Neural cell (in vitro differentiated cells): ENCODE measurements around the gene MAGI1. TPM values are rescaled to one million over a fixed set of nuclear protein-coding genes. Genes with fewer than 3 reads are reported as not detected.
"Not testable (repeated sequence)": the region's sequence is repeated elsewhere in the genome, so short reads cannot be mapped to it uniquely, and the experiment has no call there.

Experiments
- H2AFZ ChIP-seq: fragments of 200-600, 300-800 bp; sonication (generic), shearing (Covaris generic); 2 replicates; pipeline ENCODE4 v1.6.0; 2014; ENCODE audit warnings: low read depth, mild to moderate bottlenecking, antibody characterized with exemption, low read length, moderate library complexity
- H3F3A ChIP-seq: fragments of 200-600 bp; shearing (Covaris generic); 2 replicates; pipeline ENCODE4 v1.6.1; 2016; ENCODE audit warnings: mild to moderate bottlenecking, moderate library complexity, mixed read lengths, antibody characterized with exemption, low read length; ENCODE audit not compliant: insufficient read depth, poor library complexity, severe bottlenecking
- H3K27ac ChIP-seq: fragments of 200-600, 300-800 bp; sonication (generic), shearing (Covaris generic); 2 replicates; pipeline ENCODE4 v1.5.1; 2014; ENCODE audit warnings: mild to moderate bottlenecking, low read length, moderate library complexity
- H3K27me3 ChIP-seq: fragments of 300-800, 200-600 bp; sonication (generic), shearing (Covaris generic); 2 replicates; pipeline ENCODE4 v1.6.0; 2014; ENCODE audit warnings: mild to moderate bottlenecking, low read depth, low read length, moderate library complexity; ENCODE audit not compliant: insufficient read depth
- H3K36me3 ChIP-seq: fragments of 300-800, 200-600 bp; sonication (generic), shearing (Covaris generic); 2 replicates; pipeline ENCODE4 v1.5.1; 2014; ENCODE audit warnings: mild to moderate bottlenecking, antibody characterized with exemption, low read length, moderate library complexity; ENCODE audit not compliant: insufficient read depth
- H3K4me2 ChIP-seq: fragments of 300-800, 200-600 bp; sonication (generic), shearing (Covaris generic); 2 replicates; pipeline ENCODE4 v1.6.0; 2014; ENCODE audit warnings: mild to moderate bottlenecking, low read length
- H3K4me3 ChIP-seq: fragments of 300-800, 200-600 bp; sonication (generic), shearing (Covaris generic); 2 replicates; pipeline ENCODE4 v1.5.1; 2014; ENCODE audit warnings: mild to moderate bottlenecking, low read length, moderate library complexity
- H3K79me2 ChIP-seq: fragments of 200-600 bp; shearing (Covaris generic); replicated peaks from 2 replicates; pipeline ENCODE4 v1.6.0; 2014; ENCODE audit warnings: mild to moderate bottlenecking, low read length, moderate library complexity; ENCODE audit not compliant: insufficient read depth
- H3K9ac ChIP-seq: fragments of 300-800, 200-600 bp; sonication (generic), shearing (Covaris generic); 2 replicates; pipeline ENCODE4 v1.6.1; 2016; ENCODE audit warnings: mild to moderate bottlenecking, low read length, mixed read lengths
- H3K9me2 ChIP-seq: fragments of 200-600 bp; shearing (Covaris generic); 2 replicates; pipeline ENCODE4 v1.6.1; 2016; ENCODE audit warnings: mild to moderate bottlenecking, low read length, mixed read lengths; ENCODE audit not compliant: insufficient read depth
- H3K9me3 ChIP-seq: fragments of 200-600, 300-800 bp; sonication (generic), shearing (Covaris generic); 2 replicates; pipeline ENCODE4 v1.6.1; 2016; ENCODE audit warnings: mild to moderate bottlenecking, mixed run types, low read length, moderate library complexity, mixed read lengths
- H4K20me1 ChIP-seq: fragments of 200-600 bp; shearing (Covaris generic); 2 replicates; pipeline ENCODE4 v1.6.1; 2016; ENCODE audit warnings: mild to moderate bottlenecking, mixed run types; ENCODE audit not compliant: insufficient read depth
- EP300 ChIP-seq: fragments of 450-650 bp; conservative IDR thresholded peaks from 2 replicates; pipeline ENCODE4 v1.6.1; 2014; ENCODE audit warnings: antibody characterized with exemption, mild to moderate bottlenecking, moderate library complexity; ENCODE audit not compliant: poor library complexity, severe bottlenecking
- EZH2 ChIP-seq: fragments of 200-600, 300-800 bp; shearing (Covaris generic), sonication (generic); IDR thresholded peaks from 2 replicates; pipeline ENCODE4 v1.6.1; 2014; ENCODE audit warnings: antibody characterized with exemption, low read length, borderline replicate concordance, mild to moderate bottlenecking; ENCODE audit not compliant: insufficient read depth, poor library complexity, severe bottlenecking
- MXI1 ChIP-seq: fragments of 450-650 bp; conservative IDR thresholded peaks from 2 replicates; pipeline ENCODE4 v1.6.1; 2014; ENCODE audit warnings: antibody characterized with exemption, mild to moderate bottlenecking; ENCODE audit not compliant: poor library complexity, severe bottlenecking
- POLR2AphosphoS5 ChIP-seq: IDR thresholded peaks from 2 replicates; pipeline ENCODE4 v1.6.1; 2012
- RAD21 ChIP-seq: fragments of 450-650 bp; conservative IDR thresholded peaks from 2 replicates; pipeline ENCODE4 v1.6.1; 2014; ENCODE audit warnings: antibody characterized with exemption, mild to moderate bottlenecking, moderate library complexity
- SMC3 ChIP-seq: fragments of 450-650 bp; conservative IDR thresholded peaks from 2 replicates; pipeline ENCODE4 v1.6.1; 2014; ENCODE audit warnings: antibody characterized with exemption, mild to moderate bottlenecking, moderate library complexity; ENCODE audit not compliant: poor library complexity
- TAF1 ChIP-seq: IDR thresholded peaks from 2 replicates; pipeline ENCODE4 v1.6.1; 2012; ENCODE audit warnings: low read depth
- polyA plus RNA-seq: library from polyadenylated mRNA; depleted of rRNA; stranded (reverse); fragments of >200 nt; gene quantifications from 2 replicates; pipeline ENCODE4 v1.2.3, GENCODE V29; 2014
- TF ChIP-seq, protein P1 (sequence below): fragments of 450-650 bp; IDR thresholded peaks from 2 replicates; pipeline ENCODE4 v1.5.1; 2014; ENCODE audit warnings: antibody characterized with exemption, mild to moderate bottlenecking, moderate library complexity; ENCODE audit not compliant: poor library complexity, severe bottlenecking
- TF ChIP-seq, protein P2 (sequence below): IDR thresholded peaks from 2 replicates; pipeline ENCODE4 v1.6.1; 2012; ENCODE audit warnings: borderline replicate concordance

The MAGI1 gene
- polyA plus RNA-seq, 1 donor from 2014 or later: 44.7 TPM

DNA sequence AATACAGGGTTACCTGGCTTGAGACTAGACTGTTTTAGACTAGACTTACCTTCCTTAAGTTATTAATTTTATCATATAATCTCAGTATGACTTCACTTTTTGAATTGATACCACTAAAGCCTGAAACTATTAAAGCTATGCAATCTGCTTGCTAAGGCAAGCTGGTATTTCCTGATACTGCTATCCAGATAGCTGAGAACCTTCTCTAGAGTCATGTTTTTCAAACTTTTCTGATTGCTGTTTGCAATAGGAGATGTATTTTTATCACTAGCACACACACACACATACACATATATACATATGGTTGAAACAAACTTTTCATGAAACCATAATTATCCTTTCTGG lies 9.3 kb upstream of the MAGI1 start:
- H2AFZ ChIP-seq: no peak overlapping the region

DNA sequence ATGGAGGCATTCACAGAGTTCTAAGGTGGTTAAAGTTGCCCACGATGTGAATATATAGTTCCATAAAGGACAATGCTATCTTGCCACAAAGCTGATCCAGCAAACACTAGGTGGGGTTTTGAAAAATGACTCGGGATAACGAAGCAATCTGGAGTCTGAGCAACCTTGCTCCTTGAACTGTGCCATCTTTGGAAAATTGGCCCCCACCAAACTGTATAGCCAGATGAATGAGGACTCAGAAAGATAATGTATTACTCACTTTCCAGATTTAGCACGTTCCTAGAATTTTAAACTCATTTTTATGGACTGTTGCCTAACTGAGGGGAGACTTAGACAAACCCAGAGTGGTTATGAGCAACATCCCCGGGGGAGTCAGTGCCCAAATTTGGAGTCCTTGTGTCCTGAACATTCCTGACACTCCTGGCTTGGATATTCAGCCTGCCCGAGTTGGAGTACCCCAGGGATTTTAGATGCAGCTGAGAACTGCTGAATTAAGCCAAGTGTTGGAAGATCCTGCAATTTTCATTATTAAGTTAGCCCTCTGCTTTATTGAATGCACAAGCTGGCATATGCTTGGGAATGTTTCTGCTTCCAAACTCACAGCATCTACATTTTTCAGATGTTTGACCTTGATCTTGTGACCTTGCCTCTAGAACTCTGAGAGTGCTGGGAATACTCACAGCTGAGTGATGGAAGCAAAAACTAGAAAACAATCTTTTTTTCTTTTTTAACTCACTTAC lies 8.8 kb upstream of the MAGI1 start:
- Histone ChIP-seq H2AFZ (no peak overlapping the region), H3K79me2 (no peaks in the 10 kb centered on the region), H3K27me3 (no peaks in the 10 kb centered on the region), H3K27ac (no peak overlapping the region), H3K9me3 (no peaks in the 10 kb centered on the region), H3F3A (no peaks in the 10 kb centered on the region), H4K20me1 (no peaks in the 10 kb centered on the region), H3K4me2 (no peak overlapping the region), H3K4me3 (no peak overlapping the region), H3K9me2 (no peaks in the 10 kb centered on the region), H3K36me3 (no peaks in the 10 kb centered on the region), H3K9ac (no peak overlapping the region)
- no peak for TF ChIP-seq SMC3
- TF ChIP-seq, protein P1, sequence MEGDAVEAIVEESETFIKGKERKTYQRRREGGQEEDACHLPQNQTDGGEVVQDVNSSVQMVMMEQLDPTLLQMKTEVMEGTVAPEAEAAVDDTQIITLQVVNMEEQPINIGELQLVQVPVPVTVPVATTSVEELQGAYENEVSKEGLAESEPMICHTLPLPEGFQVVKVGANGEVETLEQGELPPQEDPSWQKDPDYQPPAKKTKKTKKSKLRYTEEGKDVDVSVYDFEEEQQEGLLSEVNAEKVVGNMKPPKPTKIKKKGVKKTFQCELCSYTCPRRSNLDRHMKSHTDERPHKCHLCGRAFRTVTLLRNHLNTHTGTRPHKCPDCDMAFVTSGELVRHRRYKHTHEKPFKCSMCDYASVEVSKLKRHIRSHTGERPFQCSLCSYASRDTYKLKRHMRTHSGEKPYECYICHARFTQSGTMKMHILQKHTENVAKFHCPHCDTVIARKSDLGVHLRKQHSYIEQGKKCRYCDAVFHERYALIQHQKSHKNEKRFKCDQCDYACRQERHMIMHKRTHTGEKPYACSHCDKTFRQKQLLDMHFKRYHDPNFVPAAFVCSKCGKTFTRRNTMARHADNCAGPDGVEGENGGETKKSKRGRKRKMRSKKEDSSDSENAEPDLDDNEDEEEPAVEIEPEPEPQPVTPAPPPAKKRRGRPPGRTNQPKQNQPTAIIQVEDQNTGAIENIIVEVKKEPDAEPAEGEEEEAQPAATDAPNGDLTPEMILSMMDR: no peak

More for the DNA sequence above, 9.3 kb upstream of the MAGI1 start:
- Histone ChIP-seq H3K79me2 (no peaks in the 10 kb centered on the region), H3K9ac (no peak overlapping the region), H4K20me1 (no peaks in the 10 kb centered on the region), H3K27ac (no peak overlapping the region), H3K36me3 (no peaks in the 10 kb centered on the region), H3K27me3 (no peaks in the 10 kb centered on the region), H3K4me2 (no peak overlapping the region), H3F3A (no peaks in the 10 kb centered on the region), H3K9me2 (no peaks in the 10 kb centered on the region), H3K4me3 (no peak overlapping the region), H3K9me3 (no peaks in the 10 kb centered on the region)
- TF ChIP-seq MXI1 (no peak), EZH2 (no peak), EP300 (no peak), RAD21 (no peak), SMC3 (no peak), POLR2AphosphoS5 (no peak), TAF1 (no peak)
- TF ChIP-seq, protein P2, sequence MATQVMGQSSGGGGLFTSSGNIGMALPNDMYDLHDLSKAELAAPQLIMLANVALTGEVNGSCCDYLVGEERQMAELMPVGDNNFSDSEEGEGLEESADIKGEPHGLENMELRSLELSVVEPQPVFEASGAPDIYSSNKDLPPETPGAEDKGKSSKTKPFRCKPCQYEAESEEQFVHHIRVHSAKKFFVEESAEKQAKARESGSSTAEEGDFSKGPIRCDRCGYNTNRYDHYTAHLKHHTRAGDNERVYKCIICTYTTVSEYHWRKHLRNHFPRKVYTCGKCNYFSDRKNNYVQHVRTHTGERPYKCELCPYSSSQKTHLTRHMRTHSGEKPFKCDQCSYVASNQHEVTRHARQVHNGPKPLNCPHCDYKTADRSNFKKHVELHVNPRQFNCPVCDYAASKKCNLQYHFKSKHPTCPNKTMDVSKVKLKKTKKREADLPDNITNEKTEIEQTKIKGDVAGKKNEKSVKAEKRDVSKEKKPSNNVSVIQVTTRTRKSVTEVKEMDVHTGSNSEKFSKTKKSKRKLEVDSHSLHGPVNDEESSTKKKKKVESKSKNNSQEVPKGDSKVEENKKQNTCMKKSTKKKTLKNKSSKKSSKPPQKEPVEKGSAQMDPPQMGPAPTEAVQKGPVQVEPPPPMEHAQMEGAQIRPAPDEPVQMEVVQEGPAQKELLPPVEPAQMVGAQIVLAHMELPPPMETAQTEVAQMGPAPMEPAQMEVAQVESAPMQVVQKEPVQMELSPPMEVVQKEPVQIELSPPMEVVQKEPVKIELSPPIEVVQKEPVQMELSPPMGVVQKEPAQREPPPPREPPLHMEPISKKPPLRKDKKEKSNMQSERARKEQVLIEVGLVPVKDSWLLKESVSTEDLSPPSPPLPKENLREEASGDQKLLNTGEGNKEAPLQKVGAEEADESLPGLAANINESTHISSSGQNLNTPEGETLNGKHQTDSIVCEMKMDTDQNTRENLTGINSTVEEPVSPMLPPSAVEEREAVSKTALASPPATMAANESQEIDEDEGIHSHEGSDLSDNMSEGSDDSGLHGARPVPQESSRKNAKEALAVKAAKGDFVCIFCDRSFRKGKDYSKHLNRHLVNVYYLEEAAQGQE: no peak
- TF ChIP-seq, protein P1: no peak

DNA sequence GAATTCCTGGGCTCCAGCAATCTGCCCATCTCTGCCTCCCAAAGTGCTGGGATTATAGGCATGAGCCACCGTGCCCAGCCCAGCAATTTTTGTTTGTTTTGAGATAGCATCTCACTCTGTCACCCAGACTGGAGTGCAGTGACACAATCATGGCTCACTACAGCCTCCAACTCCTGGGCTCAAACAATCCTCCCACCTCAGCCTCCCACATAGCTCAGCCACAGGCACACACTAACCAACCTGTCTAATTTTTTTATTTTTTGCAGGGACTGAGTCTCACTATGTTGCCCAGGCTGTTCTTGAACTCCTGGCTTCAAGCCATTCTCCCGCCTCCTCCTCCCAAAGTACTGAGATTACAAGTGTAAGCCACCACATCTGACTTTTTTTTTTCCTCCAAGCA lies 7.6 kb upstream of the MAGI1 start:
- not testable (repeated sequence) for H3K4me2 ChIP-seq, H3K27ac ChIP-seq, H2AFZ ChIP-seq, H3K9me2 ChIP-seq, H3K27me3 ChIP-seq, H3K9ac ChIP-seq, H3K36me3 ChIP-seq, H3K4me3 ChIP-seq, H3K79me2 ChIP-seq, H3F3A ChIP-seq, H3K9me3 ChIP-seq, H4K20me1 ChIP-seq
